Natural killer cell (primary cell): Measurements from ENCODE around the gene NUP98. TPM values are rescaled to one million over a fixed set of nuclear protein-coding genes. Genes with fewer than 3 reads are reported as not detected.

ENCODE experiments used
- ATAC-seq, 3 donors: fragments of 150-1000 bp in 2 of 3; fragments of 200-7000 bp in 1 of 3; cut with Tn5 transposase; 1 replicate in 1 of 3; 2 replicates in 2 of 3; pipeline ENCODE4 v1.10.0; 2021; ENCODE audit warnings: mild to moderate bottlenecking in 2 of 3, moderate library complexity in 2 of 3
- DNase-seq, 2 donors: peaks; one replicate each; pipeline versions ENCODE4 v3.0.0 to v3.0.0-alpha.2; 2013 to 2021; ENCODE audit warnings: mixed read lengths in 1 of 2
- H3K27ac ChIP-seq: one replicate; pipeline ENCODE4 v1.5.1; 2013; ENCODE audit warnings: mild to moderate bottlenecking, low read length
- H3K27me3 ChIP-seq: one replicate; pipeline ENCODE4 v1.6.1; 2013; ENCODE audit warnings: low read length; ENCODE audit not compliant: control insufficient read depth, insufficient read depth
- H3K36me3 ChIP-seq: one replicate; pipeline ENCODE4 v1.6.1; 2013; ENCODE audit warnings: low read length; ENCODE audit not compliant: control insufficient read depth, insufficient read depth
- H3K4me1 ChIP-seq: one replicate; pipeline ENCODE4 v1.6.1; 2013; ENCODE audit warnings: low read length; ENCODE audit not compliant: control insufficient read depth, insufficient read depth
- H3K4me3 ChIP-seq: one replicate; pipeline ENCODE4 v1.5.1; 2013; ENCODE audit warnings: low read length
- H3K9me3 ChIP-seq: one replicate; pipeline ENCODE4 v1.6.1; 2013; ENCODE audit warnings: low read length; ENCODE audit not compliant: control insufficient read depth, insufficient read depth
- H3K27ac Mint-ChIP-seq, 2 donors: one replicate each; pipeline ENCODE4 v1.8.0; 2022; ENCODE audit warnings: mild to moderate bottlenecking in 2 of 2, mixed read lengths in 2 of 2, moderate library complexity in 1 of 2
- H3K27me3 Mint-ChIP-seq, 2 donors: one replicate each; pipeline ENCODE4 v1.8.0; 2022; ENCODE audit warnings: low read depth in 2 of 2, mixed read lengths in 2 of 2
- H3K36me3 Mint-ChIP-seq: one replicate; pipeline ENCODE4 v1.8.0; 2022; ENCODE audit warnings: mixed read lengths
- H3K4me1 Mint-ChIP-seq, 2 donors: one replicate each; pipeline ENCODE4 v1.8.0; 2022; ENCODE audit warnings: mixed read lengths in 2 of 2
- H3K4me3 Mint-ChIP-seq: one replicate; pipeline ENCODE4 v1.8.0; 2022; ENCODE audit warnings: mild to moderate bottlenecking, moderate library complexity, mixed read lengths
- H3K9me3 Mint-ChIP-seq, 2 donors: one replicate each; pipeline ENCODE4 v1.8.0; 2022; ENCODE audit warnings: mixed read lengths in 2 of 2
- CTCF ChIP-seq: fragments of 200-600 bp; IDR thresholded peaks from one replicate; pipeline ENCODE4 v1.8.0; 2022; ENCODE audit warnings: antibody characterized with exemption
- WGBS: methylation state at CpG from one replicate; pipeline ENCODE4 v1.1.7; 2013; ENCODE audit warnings: missing lambda C conversion rate; ENCODE audit not compliant: insufficient coverage; 5-methylcytosine and 5-hydroxymethylcytosine counted together
- intact Hi-C: fragments of 100-400 bp; cut with micrococcal nuclease; formaldehyde crosslinking; loops from one replicate; pipeline ENCODE4 v1.14.2; 2022
- total RNA-seq, 4 donors: library from RNA; stranded (reverse); fragments of 120-200 nt in 1 of 4; gene quantifications; one replicate each; pipeline versions ENCODE4 v1.2.3 to v1.2.4, GENCODE V29; 2013 to 2022

Gene NUP98
- total RNA-seq, 3 donors from 2014 or later (not counting 1 experiment from before 2014, with no cell fraction given) = 88.5 to 103 (median 92.8) TPM

DNA sequence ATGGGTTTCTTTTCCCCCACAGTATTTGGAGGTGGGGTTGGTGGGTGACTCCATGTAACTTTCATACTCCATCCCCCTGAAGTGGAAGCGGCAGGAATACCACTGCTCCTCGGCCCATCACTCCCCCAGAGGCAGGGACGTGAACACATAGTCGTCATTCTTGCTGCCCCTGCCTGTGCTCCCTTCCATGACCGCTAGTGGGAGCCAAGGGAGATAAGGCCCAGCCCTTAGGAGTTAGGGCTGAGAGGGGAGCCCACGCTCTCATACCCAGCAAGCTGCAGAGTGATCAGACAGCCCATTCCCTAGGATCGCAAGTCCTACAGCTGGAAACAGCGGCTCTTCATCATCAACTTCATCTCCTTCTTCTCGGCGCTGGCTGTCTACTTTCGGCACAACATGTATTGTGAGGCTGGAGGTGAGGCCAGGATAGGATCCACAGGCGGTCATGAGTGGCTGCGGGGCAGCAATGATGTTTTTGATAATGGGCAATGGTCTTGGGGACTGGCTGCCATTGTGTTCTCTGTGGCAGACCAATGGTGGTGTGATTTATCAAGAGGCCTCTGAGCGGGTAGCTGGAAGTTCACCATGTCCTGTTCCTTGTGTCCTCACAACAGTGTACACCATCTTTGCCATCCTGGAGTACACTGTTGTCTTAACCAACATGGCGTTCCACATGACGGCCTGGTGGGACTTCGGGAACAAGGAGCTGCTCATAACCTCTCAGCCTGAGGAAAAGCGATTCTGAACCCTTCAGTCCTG, 27.5 kb upstream of the NUP98 start:
- intact Hi-C loops = loop anchor here (1.0 to 2.0 kb wide), 2 partner anchors 16 to 247 kb away; partner anchors contain the start of gene RHOG
- peak overlapping the region; percentile 19 for H3K27ac ChIP-seq
- Mint-ChIP-seq H3K36me3 (no peaks in the 10 kb centered on the region), H3K27me3 (no peaks in the 10 kb centered on the region), H3K9me3 (no peaks in the 10 kb centered on the region), H3K27ac (peak overlapping the region; percentile 81 to 85), H3K4me1 (peaks cover 36 to 37% of the 10 kb centered on the region in 2 donors), H3K4me3 (no peak overlapping the region)
- no peak overlapping the region for H3K4me3 ChIP-seq
- peaks cover 36% of the 10 kb centered on the region for H3K36me3 ChIP-seq
- no peaks in the 10 kb centered on the region for H3K9me3 ChIP-seq
- no peaks in the 10 kb centered on the region for H3K27me3 ChIP-seq
- DNase-seq (peak; percentile 75 to 90), ATAC-seq (peak; percentile 95 to 99 (median 96))
- peaks cover 20% of the 10 kb centered on the region for H3K4me1 ChIP-seq
- TF ChIP-seq CTCF = peak; percentile 77
- WGBS = 67% methylated on average over 17 of the region's 18 CpGs

GRCh38 chr11:3823762-3824506, 26.6 kb upstream of the NUP98 start:
- Mint-ChIP-seq H3K9me3 (no peaks in the 10 kb centered on the region), H3K27me3 (no peaks in the 10 kb centered on the region), H3K4me1 (peaks cover 33 to 34% of the 10 kb centered on the region in 2 donors), H3K27ac (peak overlapping the region; percentile 81 to 85), H3K4me3 (no peak overlapping the region), H3K36me3 (no peaks in the 10 kb centered on the region)
- intact Hi-C loops = loop anchor here (1.0 to 2.0 kb wide), 2 partner anchors 17 to 248 kb away; partner anchors contain the start of gene RHOG
- Histone ChIP-seq H3K4me1 (peaks cover 20% of the 10 kb centered on the region), H3K36me3 (peaks cover 30% of the 10 kb centered on the region), H3K4me3 (no peak overlapping the region), H3K9me3 (no peaks in the 10 kb centered on the region), H3K27ac (no peak overlapping the region), H3K27me3 (no peaks in the 10 kb centered on the region)
- WGBS = 97% methylated on average over 30 of the region's 30 CpGs
- ATAC-seq (no peak), DNase-seq (peak in 1 of 2 donors; percentile 14)
- TF ChIP-seq CTCF = no peak

DNA sequence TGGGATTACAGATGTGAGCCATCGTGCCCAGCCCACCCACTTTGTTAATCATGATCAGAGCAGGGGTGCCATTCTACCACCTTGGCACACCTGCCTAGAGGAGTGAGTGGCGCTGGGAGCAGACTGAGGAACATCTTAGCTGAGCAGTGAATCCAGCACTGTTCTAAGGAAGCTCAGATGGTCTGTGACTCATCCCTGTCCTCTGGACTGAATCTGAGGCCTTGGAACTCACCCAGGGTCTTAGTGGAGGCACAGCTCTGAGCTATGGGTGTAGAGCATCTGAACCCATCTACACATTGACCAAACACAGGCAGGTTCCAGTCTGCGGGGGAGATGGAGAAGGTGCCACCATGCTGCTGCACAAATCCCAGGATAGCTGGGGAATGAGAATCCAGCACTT, 25.9 kb upstream of the NUP98 start:
- Histone ChIP-seq H3K9me3 (no peaks in the 10 kb centered on the region), H3K27me3 (no peaks in the 10 kb centered on the region), H3K27ac (no peak overlapping the region), H3K4me1 (peaks cover 20% of the 10 kb centered on the region), H3K4me3 (no peak overlapping the region), H3K36me3 (peaks cover 29% of the 10 kb centered on the region)
- no peaks in the 10 kb centered on the region for H3K27me3 Mint-ChIP-seq
- no peak for TF ChIP-seq CTCF
- DNase-seq (no peak), ATAC-seq (no peak)
- H3K4me3 Mint-ChIP-seq = no peak overlapping the region
- peaks cover 33 to 34% of the 10 kb centered on the region in 2 donors for H3K4me1 Mint-ChIP-seq
- H3K36me3 Mint-ChIP-seq = no peaks in the 10 kb centered on the region
- peak overlapping the region; percentile 48 to 85 for H3K27ac Mint-ChIP-seq
- intact Hi-C loops = no loop called here
- H3K9me3 Mint-ChIP-seq = no peaks in the 10 kb centered on the region
- 97% methylated on average over 3 of the region's 3 CpGs for WGBS
